HepG2 (cell line): ENCODE results near the gene PAK2. TPM values are rescaled to one million over a fixed set of nuclear protein-coding genes. Genes with fewer than 3 reads are reported as not detected.

Source experiments
- ARID5B ChIP-seq: IDR thresholded peaks from 2 replicates; pipeline ENCODE4 v1.4.0; 2020; ENCODE audit warnings: mild to moderate bottlenecking, missing genetic modification reagents
- HDAC2 ChIP-seq: sonication (generic); formaldehyde crosslinking; IDR thresholded peaks from 2 replicates; pipeline ENCODE4 v1.4.0; 2020; ENCODE audit warnings: missing genetic modification reagents
- JUNB ChIP-seq: sonication (generic); formaldehyde crosslinking; IDR thresholded peaks from 2 replicates; pipeline ENCODE4 v1.8.0; 2022; ENCODE audit warnings: missing genetic modification reagents, mild to moderate bottlenecking, borderline replicate concordance
- MZF1 ChIP-seq: sonication (generic); formaldehyde crosslinking; IDR thresholded peaks from 2 replicates; pipeline ENCODE4 v1.8.1; 2023; ENCODE audit warnings: mild to moderate bottlenecking, missing genetic modification reagents, borderline replicate concordance
- SAP130 ChIP-seq: IDR thresholded peaks from 2 replicates; pipeline ENCODE4 v1.6.1; 2016; ENCODE audit warnings: low read depth
- YEATS4 ChIP-seq: sonication (generic); formaldehyde crosslinking; IDR thresholded peaks from 2 replicates; pipeline ENCODE4 v1.4.0; 2020; ENCODE audit warnings: missing genetic modification reagents, borderline replicate concordance
- ZNF33B ChIP-seq: sonication (generic); formaldehyde crosslinking; IDR thresholded peaks from 2 replicates; pipeline ENCODE4 v1.5.1; 2020; ENCODE audit warnings: mild to moderate bottlenecking, missing genetic modification reagents
- ZNF367 ChIP-seq: sonication (generic); formaldehyde crosslinking; IDR thresholded peaks from 2 replicates; pipeline ENCODE4 v1.4.0; 2020; ENCODE audit warnings: missing genetic modification reagents, borderline replicate concordance
- ZNF468 ChIP-seq: sonication (generic); formaldehyde crosslinking; IDR thresholded peaks from 2 replicates; pipeline ENCODE4 v1.8.0; 2022; ENCODE audit warnings: mild to moderate bottlenecking, moderate library complexity, missing genetic modification reagents
- ZNF746 ChIP-seq: sonication (generic); formaldehyde crosslinking; IDR thresholded peaks from 2 replicates; pipeline ENCODE4 v1.8.0; 2022; ENCODE audit warnings: mild to moderate bottlenecking, missing genetic modification reagents
- polyA plus RNA-seq, 8 experiments: library from polyadenylated mRNA; depleted of rRNA in 3 of 8; stranded (reverse) in 7 of 8; unstranded in 1 of 8; fragments of >200 nt; fragmentation: Illumina TruSeq in 4 of 8; extraction: Trizol in 4 of 8; gene quantifications; 2 replicates each; pipeline versions ENCODE4 v1.2.1 to v1.2.3, GENCODE V29; 2011 to 2016; ENCODE audit warnings: low read depth in 4 of 8, missing spikeins in 1 of 8, mixed read lengths in 1 of 8; ENCODE audit not compliant: insufficient read depth in 1 of 8
- total RNA-seq, 5 experiments: library from RNA; depleted of rRNA; stranded (reverse); fragments of >200 nt; fragmentation: Illumina TruSeq; extraction: Trizol; gene quantifications; 2 replicates each; pipeline ENCODE4 v1.2.3, GENCODE V29; 2016; ENCODE audit warnings: low read depth in 1 of 5
- TF ChIP-seq, protein P1 (sequence below): sonication (generic); formaldehyde crosslinking; IDR thresholded peaks from 2 replicates; pipeline ENCODE4 v1.4.0; 2020; ENCODE audit warnings: missing genetic modification reagents
- TF ChIP-seq, protein P2 (sequence below), 2 experiments: fragments of 450-650 bp in 1 of 2; sonication (generic) in 1 of 2; formaldehyde crosslinking; IDR thresholded peaks; 2 replicates each; pipeline versions ENCODE4 v1.5.0 to v1.8.0; 2020 to 2022; ENCODE audit warnings: mild to moderate bottlenecking in 1 of 2, missing genetic modification reagents in 1 of 2
- TF ChIP-seq, protein P3 (sequence below): IDR thresholded peaks from 2 replicates; pipeline ENCODE4 v1.6.1; 2016; ENCODE audit warnings: low read depth, missing genetic modification reagents, missing compliant biosample characterization
- TF ChIP-seq, protein P4 (sequence below): sonication (generic); formaldehyde crosslinking; IDR thresholded peaks from 2 replicates; pipeline ENCODE4 v1.8.1; 2023; ENCODE audit warnings: mild to moderate bottlenecking, missing genetic modification reagents

The PAK2 gene
- total and polyA plus RNA-seq, 2 of the 13 experiments (the other 11 are each of a cell fraction or from before 2014, with no cell fraction given), result 23.0 to 24.7 TPM

DNA sequence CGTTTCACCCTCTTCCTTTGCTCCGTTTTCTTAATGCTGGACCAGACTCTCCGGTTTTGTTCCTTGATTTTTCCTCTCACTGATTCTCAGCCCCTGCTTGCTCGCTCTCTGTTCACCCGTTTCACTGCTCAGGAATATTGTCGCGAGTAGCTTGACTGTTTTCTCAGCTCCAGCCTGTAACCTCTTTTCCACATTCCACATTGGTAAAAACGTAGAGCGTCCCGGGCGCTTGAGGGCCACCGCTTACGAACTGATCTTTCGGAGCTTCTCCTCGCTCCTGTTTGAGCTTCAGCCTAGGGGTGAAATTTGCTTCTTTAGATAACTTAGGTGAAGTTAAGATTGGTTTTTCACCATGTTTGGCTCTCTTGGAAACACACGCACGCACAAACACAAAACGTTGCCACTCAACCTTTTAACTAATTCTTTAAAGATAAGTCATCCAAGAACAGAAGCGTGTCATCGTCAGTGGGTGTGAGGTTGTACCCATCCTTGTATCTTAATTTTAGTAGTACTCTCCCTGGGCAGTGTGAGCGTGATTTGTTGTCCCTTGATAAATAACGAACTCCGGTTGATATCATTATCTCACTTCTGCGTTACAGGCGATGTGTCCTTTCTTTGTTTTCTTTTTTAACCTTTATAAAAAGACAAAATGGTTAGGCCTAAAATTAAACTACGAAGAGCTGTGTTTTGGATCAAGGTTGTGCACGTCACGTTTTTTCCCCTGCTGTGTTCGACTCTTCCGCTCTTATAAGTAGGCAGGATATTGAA lies 1.0 kb downstream of the PAK2 start (continued):
- TF ChIP-seq ARID5B (CRISPR knock-in tag) (no peak), SAP130 (CRISPR knock-in tag) (peak; percentile 45), ZNF367 (no peak), ZNF468 (CRISPR knock-in tag) (no peak), JUNB (CRISPR knock-in tag) (peak; percentile 27; the same call in 1 of the 2 replicates), ZNF33B (no peak), MZF1 (no peak), YEATS4 (CRISPR knock-in tag) (no peak), ZNF746 (CRISPR knock-in tag) (0 out of 2 replicates have a peak, but pooled peaks have one; percentile 14), HDAC2 (CRISPR knock-in tag) (no peak)
- TF ChIP-seq, protein P1, sequence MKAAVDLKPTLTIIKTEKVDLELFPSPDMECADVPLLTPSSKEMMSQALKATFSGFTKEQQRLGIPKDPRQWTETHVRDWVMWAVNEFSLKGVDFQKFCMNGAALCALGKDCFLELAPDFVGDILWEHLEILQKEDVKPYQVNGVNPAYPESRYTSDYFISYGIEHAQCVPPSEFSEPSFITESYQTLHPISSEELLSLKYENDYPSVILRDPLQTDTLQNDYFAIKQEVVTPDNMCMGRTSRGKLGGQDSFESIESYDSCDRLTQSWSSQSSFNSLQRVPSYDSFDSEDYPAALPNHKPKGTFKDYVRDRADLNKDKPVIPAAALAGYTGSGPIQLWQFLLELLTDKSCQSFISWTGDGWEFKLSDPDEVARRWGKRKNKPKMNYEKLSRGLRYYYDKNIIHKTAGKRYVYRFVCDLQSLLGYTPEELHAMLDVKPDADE (CRISPR knock-in tag), result no peak
- TF ChIP-seq, protein P2, sequence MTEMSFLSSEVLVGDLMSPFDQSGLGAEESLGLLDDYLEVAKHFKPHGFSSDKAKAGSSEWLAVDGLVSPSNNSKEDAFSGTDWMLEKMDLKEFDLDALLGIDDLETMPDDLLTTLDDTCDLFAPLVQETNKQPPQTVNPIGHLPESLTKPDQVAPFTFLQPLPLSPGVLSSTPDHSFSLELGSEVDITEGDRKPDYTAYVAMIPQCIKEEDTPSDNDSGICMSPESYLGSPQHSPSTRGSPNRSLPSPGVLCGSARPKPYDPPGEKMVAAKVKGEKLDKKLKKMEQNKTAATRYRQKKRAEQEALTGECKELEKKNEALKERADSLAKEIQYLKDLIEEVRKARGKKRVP (CRISPR knock-in tag; IDR thresholded peaks at IDR 0.05), result peak in 1 of 2 experiments; percentile 34; a peak in 1 of 4 replicates
- TF ChIP-seq, protein P3, sequence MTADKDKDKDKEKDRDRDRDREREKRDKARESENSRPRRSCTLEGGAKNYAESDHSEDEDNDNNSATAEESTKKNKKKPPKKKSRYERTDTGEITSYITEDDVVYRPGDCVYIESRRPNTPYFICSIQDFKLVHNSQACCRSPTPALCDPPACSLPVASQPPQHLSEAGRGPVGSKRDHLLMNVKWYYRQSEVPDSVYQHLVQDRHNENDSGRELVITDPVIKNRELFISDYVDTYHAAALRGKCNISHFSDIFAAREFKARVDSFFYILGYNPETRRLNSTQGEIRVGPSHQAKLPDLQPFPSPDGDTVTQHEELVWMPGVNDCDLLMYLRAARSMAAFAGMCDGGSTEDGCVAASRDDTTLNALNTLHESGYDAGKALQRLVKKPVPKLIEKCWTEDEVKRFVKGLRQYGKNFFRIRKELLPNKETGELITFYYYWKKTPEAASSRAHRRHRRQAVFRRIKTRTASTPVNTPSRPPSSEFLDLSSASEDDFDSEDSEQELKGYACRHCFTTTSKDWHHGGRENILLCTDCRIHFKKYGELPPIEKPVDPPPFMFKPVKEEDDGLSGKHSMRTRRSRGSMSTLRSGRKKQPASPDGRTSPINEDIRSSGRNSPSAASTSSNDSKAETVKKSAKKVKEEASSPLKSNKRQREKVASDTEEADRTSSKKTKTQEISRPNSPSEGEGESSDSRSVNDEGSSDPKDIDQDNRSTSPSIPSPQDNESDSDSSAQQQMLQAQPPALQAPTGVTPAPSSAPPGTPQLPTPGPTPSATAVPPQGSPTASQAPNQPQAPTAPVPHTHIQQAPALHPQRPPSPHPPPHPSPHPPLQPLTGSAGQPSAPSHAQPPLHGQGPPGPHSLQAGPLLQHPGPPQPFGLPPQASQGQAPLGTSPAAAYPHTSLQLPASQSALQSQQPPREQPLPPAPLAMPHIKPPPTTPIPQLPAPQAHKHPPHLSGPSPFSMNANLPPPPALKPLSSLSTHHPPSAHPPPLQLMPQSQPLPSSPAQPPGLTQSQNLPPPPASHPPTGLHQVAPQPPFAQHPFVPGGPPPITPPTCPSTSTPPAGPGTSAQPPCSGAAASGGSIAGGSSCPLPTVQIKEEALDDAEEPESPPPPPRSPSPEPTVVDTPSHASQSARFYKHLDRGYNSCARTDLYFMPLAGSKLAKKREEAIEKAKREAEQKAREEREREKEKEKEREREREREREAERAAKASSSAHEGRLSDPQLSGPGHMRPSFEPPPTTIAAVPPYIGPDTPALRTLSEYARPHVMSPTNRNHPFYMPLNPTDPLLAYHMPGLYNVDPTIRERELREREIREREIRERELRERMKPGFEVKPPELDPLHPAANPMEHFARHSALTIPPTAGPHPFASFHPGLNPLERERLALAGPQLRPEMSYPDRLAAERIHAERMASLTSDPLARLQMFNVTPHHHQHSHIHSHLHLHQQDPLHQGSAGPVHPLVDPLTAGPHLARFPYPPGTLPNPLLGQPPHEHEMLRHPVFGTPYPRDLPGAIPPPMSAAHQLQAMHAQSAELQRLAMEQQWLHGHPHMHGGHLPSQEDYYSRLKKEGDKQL (CRISPR knock-in tag), result no peak
- TF ChIP-seq, protein P4, sequence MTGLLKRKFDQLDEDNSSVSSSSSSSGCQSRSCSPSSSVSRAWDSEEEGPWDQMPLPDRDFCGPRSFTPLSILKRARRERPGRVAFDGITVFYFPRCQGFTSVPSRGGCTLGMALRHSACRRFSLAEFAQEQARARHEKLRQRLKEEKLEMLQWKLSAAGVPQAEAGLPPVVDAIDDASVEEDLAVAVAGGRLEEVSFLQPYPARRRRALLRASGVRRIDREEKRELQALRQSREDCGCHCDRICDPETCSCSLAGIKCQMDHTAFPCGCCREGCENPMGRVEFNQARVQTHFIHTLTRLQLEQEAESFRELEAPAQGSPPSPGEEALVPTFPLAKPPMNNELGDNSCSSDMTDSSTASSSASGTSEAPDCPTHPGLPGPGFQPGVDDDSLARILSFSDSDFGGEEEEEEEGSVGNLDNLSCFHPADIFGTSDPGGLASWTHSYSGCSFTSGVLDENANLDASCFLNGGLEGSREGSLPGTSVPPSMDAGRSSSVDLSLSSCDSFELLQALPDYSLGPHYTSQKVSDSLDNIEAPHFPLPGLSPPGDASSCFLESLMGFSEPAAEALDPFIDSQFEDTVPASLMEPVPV (CRISPR knock-in tag), result no peak
